ENCODE results near the gene TIPIN.

GRCh38 chr15:66394915-66395314, 38.4 kb upstream of the TIPIN start:
- TF ChIP-seq CTCF (conservative IDR thresholded peaks at IDR 0.05) (no peak), EZH2 (IDR thresholded peaks at IDR 0.05; ENCODE audit: low read depth) (no peak)
